Fibroblast of villous mesenchyme (primary cell): ENCODE data around the gene REXO1. TPM values are rescaled to one million over a fixed set of nuclear protein-coding genes. Genes with fewer than 3 reads are reported as not detected.

Experiments used
- DNase-seq: peaks from one replicate; pipeline ENCODE4 v3.0.0-alpha.2; 2010; ENCODE audit warnings: low read depth
- H3K4me3 ChIP-seq: 2 replicates; pipeline ENCODE4 v1.5.1; 2011; ENCODE audit warnings: low read depth, mild to moderate bottlenecking, low read length
- CTCF ChIP-seq: IDR thresholded peaks from 2 replicates; pipeline ENCODE4 v1.5.1; 2012; ENCODE audit warnings: low read depth, mild to moderate bottlenecking, low read length; ENCODE audit not compliant: insufficient read depth
- total RNA-seq: library from RNA; depleted of rRNA; stranded (reverse); fragments of >200 nt; gene quantifications from 2 replicates; pipeline ENCODE4 v1.2.3, GENCODE V29; 2012

REXO1 gene
- total RNA-seq, 1 donor: 11.2 TPM

GRCh38 chr19:1818549-1819195 is 29.6 kb downstream of the REXO1 start:
- no peak for TF ChIP-seq CTCF
- DNase-seq: no peak
- no peak overlapping the region for H3K4me3 ChIP-seq

GRCh38 chr19:1817553-1818179 is 30.6 kb downstream of the REXO1 start:
- TF ChIP-seq CTCF: no peak
- DNase-seq: no peak
- no peak overlapping the region for H3K4me3 ChIP-seq

GRCh38 chr19:1816530-1817298 is 31.6 kb downstream of the REXO1 start:
- TF ChIP-seq CTCF: no peak
- H3K4me3 ChIP-seq: no peak overlapping the region
- no peak for DNase-seq

- no peak overlapping the region for H3K4me3 ChIP-seq
- TF ChIP-seq CTCF: no peak
- no peak for DNase-seq
These were observed 32.4 kb downstream of the REXO1 start for GRCh38 chr19:1815605-1816529.

- no peak for TF ChIP-seq CTCF
- no peak for DNase-seq
- no peak overlapping the region for H3K4me3 ChIP-seq
These were observed 33.3 kb downstream of the REXO1 start for GRCh38 chr19:1814833-1815604.

GRCh38 chr19:1814391-1814790 is 33.9 kb downstream of the REXO1 start:
- no peak overlapping the region for H3K4me3 ChIP-seq
- no peak for DNase-seq
- TF ChIP-seq CTCF: no peak
